ENCODE data around the gene SNPH.
A peak's percentile ranks its signal among the peaks of the same experiment; 100 is the strongest.

SNPH gene

DNA sequence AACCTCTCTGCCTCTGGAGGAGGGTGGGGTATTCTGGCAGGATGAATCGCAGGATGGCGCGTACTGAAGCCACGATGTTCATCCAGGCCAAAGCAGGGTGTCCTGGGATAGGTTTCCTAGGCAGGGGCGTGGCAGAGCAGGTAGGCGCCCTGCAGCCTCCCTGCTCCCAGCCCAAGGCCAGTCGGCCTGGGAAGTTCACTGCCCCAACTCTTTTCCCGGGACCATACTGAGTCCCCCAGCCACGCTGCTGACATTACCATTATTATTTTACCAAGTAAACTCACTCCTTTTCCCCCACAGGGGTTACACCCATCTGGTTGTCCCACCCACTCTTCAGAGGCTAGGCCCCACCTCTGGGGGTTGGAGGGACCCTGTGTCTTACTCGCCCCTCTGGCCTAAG lies 41.1 kb downstream of the SNPH start:
- DNase-seq (ENCODE audit: low read depth, low spot score), result no peak

DNA sequence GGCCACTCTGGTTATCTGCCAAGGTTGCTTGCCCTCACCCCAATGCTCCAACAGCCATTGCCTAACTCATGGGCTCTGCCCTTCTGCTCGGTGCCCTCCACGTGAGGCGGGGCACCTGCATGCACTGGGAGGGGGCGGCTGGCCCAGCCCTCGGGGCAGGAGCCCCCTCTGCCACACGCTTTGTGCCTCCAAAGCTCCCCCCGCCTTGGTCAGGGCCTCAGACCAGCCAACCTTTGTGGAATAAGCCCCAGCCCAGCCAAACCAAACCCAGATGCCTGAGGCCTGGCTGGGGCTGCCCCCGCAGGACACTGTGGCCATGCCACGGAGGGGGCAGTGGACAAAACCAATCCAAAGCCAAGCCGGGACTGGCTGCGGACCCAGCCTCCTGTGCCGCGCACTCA lies 41.5 kb downstream of the SNPH start:
- DNase-seq (ENCODE audit: low read depth, low spot score), result no peak

DNA sequence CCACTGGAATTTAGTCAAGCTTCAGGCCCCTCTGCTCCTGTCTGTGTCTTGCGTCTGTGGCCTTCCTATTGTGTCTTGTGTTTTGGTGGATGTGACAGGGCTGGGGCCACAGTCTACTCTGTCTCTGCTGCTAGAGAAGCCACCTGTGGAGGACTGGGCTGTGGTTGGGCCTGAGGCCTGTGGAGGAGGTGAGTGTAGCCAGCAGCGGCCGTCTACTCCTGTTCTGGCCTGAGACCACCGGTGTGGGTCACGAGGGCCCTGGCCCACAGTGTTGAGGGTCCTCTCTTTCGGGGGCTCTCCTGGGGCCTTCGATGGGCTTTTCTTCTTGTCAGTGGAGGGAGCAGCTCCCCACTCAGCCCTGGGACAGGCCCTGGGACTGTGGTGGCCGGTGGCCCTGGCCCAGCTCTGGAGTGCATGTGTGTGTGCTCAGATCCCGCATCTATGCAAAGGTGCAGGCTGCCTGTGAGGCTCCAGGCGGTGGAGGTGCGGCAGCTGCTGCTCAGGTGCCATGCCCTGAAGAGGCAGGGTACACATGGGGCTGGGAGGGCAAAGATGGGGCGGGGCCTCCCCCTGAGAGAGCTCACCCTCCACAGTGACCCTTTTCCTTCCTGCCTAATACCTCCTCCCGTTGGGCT lies 42.1 kb downstream of the SNPH start:
- no peak for DNase-seq (ENCODE audit: low read depth, low spot score)

DNA sequence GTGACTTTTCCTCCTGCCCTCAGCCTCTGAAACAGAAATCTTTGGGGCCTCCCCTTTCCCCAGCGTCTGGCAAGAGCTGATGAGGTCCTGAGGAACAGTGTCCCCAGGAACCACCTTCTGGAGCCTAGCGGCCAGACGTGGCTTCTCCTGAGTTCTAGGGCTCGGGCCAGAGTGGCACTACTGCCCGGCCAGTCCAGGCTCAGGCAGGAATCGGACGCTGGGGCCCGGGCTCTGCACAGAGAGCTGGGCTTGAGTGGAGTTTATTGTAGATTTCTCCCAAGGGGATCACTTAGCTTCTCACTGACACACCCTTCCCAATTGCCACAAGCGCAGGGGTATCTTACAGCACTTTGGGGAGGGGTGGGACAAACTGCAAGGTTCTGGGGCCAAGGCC lies 42.6 kb downstream of the SNPH start:
- DNase-seq (ENCODE audit: low read depth, low spot score), result no peak

DNA sequence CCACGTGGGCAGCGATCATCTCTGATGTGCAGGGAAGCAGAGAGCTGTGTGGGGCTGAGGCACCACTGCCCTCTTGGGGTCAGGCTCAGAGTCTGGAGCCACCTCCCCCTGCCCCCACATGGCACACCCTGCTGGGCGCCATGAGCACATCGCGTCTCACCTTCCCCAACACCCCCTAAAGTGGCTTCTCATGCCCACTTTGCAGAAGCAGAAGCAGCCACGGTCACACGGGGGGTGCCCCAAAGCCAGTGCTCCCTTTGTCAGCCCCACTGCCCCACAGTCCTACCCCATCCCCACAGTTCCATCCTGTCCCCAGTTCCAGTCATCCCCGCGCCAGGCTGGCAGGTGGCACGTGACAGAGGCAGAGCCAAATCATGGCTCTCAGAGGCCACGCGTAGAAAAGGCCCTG lies 43.3 kb downstream of the SNPH start:
- no peak for DNase-seq (ENCODE audit: low read depth, low spot score)

DNA sequence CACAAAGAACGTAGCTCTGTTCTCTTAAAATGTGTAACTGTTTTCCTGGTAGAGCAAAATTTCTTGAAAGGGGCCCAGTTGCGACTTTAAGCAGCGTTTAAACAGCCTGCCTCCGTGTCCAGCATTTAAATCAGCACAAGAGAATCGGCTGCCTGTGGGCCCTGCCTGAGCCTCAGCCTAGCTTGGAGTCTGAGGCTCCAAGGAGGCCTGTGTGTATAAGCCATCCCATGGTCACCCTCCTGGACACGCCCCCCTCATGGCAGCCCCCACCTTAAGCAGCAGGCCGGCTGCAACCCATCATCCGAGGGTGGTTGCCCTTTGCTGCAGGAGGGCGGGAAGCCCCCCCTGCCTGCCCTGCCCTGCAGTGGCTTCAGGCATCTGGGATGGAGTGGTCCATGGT lies 44.0 kb downstream of the SNPH start:
- no peak for DNase-seq (ENCODE audit: low read depth, low spot score)

DNA sequence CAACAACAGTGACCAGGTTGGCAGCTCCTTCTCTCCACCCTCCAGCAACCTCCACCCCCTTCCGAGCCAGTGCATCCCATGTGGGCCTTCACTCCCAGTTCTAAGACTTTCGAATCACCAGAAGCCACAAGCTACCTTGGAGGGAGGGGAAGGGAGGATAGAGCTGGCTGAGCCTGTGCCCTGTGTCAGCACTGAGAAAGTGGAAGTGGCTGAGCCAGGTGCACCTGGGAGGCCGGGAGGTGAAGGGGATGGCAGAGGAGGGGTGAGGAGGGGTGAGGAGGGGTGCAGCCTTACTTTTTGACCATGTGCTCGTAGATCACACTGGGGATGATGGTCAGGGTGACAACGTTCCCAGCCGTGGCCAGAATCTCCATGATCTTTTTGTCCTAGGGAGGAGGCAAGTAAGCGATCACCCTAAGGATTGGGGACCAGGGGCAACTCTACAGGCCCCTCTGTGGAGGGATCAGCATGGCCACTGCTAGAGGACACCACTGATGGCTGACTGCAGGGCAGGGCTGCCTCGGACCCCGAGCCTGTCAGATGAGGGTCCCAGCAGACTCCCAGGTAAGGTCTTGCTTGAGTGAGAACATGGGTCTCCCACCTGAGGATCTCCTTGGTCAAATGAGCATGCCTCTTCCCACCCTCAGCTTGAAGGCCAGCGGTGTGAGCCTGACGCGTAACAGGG lies 44.6 kb downstream of the SNPH start:
- DNase-seq (ENCODE audit: low read depth, low spot score), result no peak

DNA sequence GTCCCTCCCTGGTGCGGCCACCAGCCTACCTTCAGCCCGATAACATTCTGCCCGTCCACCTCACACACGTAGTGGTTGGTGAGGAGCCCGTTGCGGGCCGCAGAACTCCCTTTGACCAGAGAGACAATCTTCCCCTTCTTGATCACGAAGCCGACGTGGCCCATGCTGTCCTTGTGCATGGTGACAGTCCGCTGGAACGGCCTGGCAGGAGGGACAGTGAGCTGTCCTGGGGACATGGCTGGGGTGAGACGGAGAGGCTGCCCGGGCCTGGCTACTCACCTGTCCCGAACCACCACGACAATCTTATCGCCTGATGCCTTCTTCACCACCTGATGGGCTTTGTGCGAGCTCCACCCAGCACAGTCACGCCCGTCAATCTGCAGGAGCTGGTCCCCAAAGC lies 46.2 kb downstream of the SNPH start:
- DNase-seq (ENCODE audit: low read depth, low spot score), result no peak

DNA sequence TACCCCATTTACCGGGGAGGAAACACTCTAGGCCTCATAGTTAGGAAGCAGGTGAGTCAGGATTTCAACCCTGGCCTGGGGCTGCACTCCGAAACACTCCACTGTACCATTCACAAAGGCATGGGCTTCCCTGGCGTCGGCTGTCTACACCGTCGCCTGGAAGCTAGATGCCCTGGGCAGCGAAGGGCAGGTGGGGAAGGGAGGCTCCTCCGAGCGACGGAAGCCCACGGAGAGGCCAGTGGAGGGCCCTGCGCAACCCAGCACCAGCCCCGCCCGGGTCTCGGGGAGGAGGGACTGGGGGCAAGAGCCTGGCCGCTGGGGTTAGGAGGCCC lies 46.8 kb downstream of the SNPH start:
- DNase-seq (ENCODE audit: low read depth, low spot score), result no peak

DNA sequence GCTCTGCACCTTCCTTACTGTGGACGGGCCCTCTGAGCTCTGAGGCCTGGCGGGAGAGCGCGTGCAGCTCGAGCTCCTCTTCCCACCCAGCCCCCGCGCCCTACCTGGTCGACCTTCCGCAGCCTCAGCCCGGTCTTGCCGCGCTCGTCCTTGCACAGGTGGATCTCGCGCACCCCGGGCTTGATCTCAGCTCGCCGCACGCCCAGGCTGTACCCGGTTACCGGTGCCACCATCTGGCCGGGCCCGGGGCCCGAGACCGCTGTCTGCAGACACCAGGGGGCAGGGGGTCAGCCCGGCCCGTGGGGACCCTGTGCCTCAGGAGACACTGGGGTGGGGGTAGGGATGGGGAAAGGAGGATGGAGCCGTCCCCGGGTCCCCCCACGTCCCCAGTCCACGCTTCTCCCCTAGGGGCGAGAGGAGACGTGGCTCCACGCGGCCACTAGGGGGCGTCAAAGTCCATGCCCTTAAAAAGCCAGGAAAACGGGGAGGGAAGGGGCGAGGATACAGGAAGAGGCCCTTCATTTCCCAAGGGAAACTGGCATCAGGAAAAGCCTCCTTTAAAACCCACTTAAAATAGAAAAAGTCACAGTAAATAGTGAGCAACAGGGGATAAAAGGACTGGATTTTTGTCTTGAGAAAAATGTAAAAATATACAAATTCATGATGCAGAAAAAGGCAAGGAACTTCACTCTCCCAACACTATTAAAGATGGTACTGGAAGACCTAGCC lies 47.3 kb downstream of the SNPH start:
- DNase-seq (ENCODE audit: low read depth, low spot score), result peak; percentile 74

DNA sequence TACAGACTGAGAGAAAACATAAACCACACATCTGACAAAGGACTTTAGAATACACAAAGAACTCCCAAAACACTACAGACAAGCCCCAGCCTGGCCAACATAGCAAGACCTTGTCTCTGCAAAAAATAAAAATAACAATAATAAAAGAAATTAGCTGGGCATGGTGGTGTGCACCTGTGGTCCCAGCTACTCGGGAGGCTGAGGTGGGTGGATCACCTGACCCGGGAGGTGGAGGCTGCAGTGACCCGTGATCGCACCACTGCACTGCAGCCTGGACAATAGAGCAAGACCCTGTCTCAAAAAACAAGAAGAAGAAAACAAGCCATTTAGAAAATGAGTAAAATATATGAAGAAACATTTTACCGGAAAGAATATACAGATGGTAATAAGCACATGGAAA lies 49.7 kb downstream of the SNPH start:
- DNase-seq (ENCODE audit: low read depth, low spot score), result no peak

DNA sequence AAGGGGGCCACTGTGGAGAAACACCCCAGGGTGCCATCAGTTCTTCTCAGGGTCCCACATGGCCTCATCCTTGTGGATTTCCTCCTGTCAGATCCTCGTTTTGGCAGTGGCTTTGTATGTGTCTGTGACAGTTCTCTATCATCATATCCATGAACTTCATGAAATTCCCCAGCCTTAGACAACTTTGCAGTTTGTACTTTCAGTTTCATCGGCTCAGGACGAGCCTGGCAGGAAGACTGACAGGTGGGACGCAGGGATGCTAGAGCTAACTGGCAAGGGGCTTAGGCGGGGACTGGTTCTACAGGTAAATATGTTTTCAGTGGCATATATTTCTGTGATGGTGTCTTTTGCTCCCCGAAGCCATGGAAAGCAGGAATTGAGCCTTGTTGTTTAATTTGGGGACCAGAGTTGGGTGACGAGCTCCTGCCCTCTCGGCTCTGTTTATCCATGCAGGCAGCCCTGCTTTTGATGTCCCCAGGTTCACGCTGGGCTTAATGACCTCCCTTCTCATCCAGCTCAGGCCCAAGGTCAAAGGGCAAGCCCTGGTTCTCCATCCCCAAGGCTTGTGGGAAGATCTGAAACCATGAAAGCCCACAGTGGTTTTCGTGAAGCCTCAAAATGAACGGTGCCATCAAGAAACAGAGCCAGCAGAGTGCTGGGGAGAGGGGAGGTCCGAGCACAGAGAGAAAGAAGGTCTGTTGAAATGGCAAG lies 51.6 kb downstream of the SNPH start:
- DNase-seq (ENCODE audit: low read depth, low spot score), result no peak

DNA sequence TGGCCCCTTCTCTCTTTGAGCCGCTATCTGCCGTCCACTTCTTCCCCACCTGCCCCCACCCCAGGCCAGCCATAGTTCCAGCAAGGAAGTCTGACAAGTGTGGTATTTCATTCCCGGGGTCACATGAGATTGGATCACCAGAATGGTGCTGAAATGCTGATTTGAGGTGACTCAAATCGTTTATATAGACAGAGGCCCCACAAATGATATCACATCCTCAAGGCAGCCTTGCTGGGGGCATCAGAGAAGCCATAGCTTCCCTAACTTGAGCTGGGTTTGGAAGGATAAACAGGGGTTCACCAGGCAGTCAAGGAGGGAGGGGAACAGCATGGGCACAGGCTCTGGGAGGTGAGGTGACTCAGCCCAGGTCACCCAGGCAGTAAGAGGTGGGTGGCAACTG lies 53.0 kb downstream of the SNPH start:
- no peak for DNase-seq (ENCODE audit: low read depth, low spot score)

DNA sequence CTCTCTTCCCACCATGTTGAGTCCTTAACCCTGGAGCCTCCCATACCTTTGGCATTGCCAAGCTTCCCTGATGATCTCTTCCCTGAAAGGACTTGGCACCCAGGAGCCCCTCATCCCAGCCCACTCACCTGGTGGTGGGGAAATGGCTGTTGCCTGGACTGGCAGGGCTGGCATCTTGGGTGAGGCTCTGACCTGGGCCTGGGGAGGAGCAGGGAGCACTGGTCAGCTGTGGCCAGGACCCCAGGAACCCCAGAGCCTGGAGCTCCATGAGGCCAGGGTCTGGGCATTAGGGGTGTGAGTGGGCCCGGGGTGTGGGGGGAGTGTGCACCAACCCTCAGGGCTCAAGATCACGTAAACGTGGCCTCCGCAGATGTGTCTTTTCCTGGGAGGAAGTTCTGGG lies 53.4 kb downstream of the SNPH start:
- DNase-seq (ENCODE audit: low read depth, low spot score), result no peak

DNA sequence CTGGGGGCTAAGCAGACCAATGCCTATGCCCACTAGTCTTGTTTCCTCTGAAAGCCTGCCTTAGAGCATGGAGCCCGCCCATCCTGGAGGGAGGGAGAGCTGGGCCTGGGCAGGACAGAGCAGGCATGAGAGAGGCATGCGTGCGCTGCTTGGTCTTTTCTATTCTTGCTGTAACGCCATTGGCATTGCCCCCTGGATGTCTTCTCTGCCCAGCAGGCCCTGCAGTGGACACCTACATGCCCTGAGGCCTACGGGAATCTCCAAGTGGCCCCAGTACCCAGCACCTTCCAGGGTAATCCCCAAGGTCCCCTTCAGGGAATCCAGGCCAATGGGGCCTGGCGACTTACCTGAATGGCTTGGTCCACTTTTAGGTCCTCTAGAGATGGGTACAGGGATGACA lies 53.9 kb downstream of the SNPH start:
- no peak for DNase-seq (ENCODE audit: low read depth, low spot score)

DNA sequence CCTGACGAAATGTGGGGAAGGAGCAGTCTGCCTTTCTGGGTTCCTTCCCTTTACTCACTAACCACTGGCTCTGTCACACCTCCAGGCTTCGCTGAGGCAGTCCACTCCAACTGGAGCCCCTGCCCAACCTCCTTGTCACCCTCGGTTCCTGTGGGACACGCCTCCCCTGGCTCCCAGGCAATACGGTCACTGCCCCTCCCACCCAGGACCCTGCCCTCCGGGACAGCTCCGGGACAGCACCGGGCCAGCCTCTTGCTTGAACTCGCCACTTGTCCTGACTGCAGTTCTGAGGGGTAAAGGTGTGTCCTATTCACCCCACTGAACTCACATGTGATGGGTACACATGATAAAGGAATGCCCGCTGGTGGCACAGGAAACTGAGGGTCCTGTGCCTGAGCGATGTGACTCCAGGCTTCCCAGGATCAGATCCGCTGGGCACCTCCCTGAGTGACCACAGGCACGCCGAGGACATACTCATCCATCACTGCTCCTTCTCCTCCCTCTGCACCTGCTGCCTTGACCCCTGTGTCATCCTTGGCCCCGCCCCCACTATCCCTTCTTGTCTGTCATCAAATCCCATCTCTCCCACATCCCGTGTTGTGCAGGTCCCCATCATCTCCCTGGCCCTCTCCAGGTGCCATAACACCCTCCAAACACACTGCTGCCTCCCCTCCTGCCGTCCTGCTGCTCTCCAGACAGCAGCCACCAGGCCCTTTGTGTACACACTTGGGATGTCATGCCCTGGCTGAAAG lies 55.0 kb downstream of the SNPH start:
- DNase-seq (ENCODE audit: low read depth, low spot score), result no peak

DNA sequence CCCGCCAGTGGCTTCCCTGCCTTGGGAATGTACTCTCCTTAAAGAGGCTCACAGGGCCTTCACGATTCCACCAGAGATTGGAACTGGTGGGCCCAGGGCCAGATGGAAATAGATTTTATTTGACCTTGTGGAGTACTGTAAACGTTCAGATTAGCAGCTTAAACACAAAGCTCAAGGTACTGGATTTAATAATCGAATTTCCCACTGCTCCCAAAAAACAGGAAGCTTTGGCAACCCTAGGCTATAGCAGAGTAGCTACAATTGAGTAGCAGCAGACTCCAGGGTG lies 55.5 kb downstream of the SNPH start:
- DNase-seq (ENCODE audit: low read depth, low spot score), result no peak

DNA sequence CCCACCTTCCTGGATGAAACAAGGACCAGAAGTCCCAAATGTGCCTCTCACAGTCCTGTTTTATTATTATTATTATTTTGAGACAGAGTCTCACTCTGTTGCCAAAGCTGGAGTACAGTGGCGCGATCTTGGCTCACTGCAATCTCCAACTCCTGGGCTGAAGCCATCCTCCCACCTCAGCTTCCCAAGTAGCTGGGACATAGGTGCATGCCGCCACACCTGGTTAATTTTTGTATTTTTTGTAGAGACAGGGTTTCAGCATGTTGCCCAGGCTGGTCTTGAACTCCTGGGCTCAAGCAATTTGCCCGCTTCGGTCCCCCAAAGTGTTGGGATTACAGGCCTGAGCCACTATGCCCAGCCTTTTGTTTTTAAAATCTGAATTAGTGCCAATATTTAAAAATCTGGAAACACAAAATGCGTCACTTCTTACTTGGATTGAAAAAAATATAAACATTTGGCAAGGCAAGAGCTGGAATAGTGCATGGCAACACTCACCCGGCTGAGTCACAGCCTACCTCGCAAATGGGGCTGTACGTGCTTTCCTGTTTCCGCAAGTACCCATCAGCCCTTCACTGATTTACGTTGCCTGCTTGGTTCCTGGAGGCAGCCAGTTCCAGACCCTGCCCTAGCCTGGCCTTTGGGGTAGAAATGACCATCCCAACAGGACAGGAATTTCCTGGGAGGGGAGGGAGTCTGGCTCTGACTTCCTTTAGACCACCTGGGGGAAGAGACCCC lies 56.6 kb downstream of the SNPH start:
- DNase-seq (ENCODE audit: low read depth, low spot score), result no peak

DNA sequence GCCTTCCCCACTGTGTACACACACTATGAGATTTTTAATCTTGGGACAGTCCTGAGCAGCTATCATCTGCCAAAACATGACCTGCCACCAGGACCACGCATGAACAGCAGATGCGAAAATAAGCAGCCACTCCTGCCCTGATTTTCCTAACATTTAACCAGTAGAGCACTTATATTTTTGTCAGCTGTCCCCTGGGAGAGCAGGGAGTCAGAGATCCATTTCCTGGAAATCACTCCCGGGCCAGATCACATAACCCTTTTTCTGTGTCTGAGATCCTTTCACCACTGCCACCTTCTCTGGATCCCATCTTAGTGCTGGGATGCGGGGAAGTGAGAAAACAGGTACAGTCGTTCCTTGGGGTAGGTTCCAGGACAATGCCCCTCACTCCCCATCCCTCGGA lies 57.2 kb downstream of the SNPH start:
- DNase-seq (ENCODE audit: low read depth, low spot score), result no peak

DNA sequence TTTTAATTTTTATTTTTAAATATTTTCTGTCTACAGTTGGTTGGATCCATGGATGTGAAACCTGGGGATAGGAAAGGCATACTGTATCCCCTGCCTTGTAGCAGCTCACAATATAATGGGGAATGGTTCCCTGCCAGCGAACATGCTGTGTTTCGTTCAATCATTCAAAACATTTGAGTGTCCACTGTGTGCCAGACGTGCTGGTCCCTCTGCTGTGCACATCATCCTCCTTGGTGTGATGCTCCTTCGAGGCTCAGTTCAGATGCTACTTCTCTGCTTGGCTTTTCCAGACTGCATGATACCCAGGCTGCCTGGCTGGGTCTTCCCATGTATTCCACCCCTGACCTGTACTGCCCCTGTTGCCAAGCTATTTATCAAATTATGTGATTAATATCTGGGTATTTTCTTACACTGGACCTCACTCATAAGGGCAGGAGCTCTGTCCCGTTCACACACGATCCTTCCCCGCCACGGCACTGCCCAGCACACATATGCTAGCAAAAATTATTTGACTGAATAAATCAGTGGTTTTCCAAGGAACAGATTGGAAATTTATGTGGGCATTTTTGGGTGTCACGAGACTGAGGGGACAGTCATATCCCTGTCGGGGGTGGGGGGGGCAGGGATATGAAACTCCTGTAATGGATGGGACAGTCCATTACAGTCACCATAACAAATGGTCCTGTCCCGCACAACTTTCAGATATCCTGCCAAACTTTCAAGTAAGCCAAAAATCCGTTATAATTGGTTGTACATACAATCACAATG lies 57.9 kb downstream of the SNPH start:
- no peak for DNase-seq (ENCODE audit: low read depth, low spot score)
